Erythroblast (primary cell): Measurements from ENCODE around the gene TEX14.

Experiments used
- GATA1 ChIP-seq: IDR thresholded peaks from 2 replicates; pipeline ENCODE4 v1.6.1; 2011; ENCODE audit warnings: low read depth, mild to moderate bottlenecking, control low read depth, low read length, moderate library complexity
- POLR2A ChIP-seq: IDR thresholded peaks from 2 replicates; pipeline ENCODE4 v1.6.1; 2011; ENCODE audit warnings: mild to moderate bottlenecking, low read length

DNA sequence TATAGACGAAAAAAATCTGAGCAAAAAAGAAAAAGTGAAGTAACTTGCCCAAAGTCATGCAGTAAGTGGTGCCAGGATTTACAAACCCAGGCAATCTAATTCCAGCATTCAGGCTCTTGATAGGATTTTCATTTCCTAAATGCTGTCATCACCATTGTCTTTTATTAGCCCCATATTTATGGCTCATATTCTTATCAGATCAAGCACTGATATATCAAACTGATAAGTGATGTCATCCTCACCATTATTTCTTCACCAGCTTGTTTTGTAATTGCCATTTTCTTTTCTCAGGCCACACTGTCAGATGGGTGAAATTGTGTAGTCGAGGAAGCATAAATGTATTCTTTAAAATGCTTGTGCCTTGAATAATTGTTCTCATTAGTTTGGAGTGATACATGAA lies 1.9 kb upstream of the TEX14 start:
- no peak for TF ChIP-seq POLR2A
- no peak for TF ChIP-seq GATA1
